Measurements from ENCODE around the gene SMCO2. TPM values are rescaled to one million over a fixed set of nuclear protein-coding genes. Genes with fewer than 3 reads are reported as not detected.

SMCO2 gene
- total RNA-seq, 2 experiments from 2014 or later = not detected

GRCh38 chr12:27436768-27437167 is 9.8 kb upstream of the SMCO2 start:
- DNase-seq = no peak
- no peak overlapping the region for H3K27ac Mint-ChIP-seq
- H3K9me3 Mint-ChIP-seq = no peaks in the 10 kb centered on the region
- no peak overlapping the region for H3K4me3 Mint-ChIP-seq
- H3K27me3 Mint-ChIP-seq = peaks cover 17% of the 10 kb centered on the region
- no peaks in the 10 kb centered on the region for H3K36me3 Mint-ChIP-seq
- peaks cover 17% of the 10 kb centered on the region for H3K4me1 Mint-ChIP-seq

GRCh38 chr12:27437839-27438238 is 8.7 kb upstream of the SMCO2 start:
- no peaks in the 10 kb centered on the region for H3K9me3 Mint-ChIP-seq
- H3K27me3 Mint-ChIP-seq = peaks cover 12% of the 10 kb centered on the region
- H3K4me3 Mint-ChIP-seq = no peak overlapping the region
- no peak overlapping the region for H3K27ac Mint-ChIP-seq
- H3K36me3 Mint-ChIP-seq = no peaks in the 10 kb centered on the region
- H3K4me1 Mint-ChIP-seq = peaks cover 17% of the 10 kb centered on the region
- DNase-seq = no peak

DNA sequence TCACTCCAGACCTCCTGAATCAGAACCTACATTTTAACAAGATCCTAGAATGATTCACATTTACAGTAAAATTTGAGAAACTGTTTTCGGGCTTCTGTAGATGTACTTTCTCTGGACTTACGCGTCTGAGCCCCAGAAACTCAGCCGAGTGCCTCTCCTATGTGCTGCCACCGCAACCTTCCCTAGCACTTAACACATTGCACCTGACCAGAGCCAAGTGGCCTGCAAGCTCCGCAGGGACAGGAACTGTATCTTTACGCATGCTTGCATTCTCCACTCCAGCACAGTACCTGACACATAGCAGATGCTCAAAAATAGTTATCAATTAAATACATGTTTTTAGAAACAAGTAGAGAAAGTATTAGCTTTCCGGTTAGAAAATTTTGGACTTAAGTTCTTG is 1.2 kb downstream of the SMCO2 start:
- DNase-seq = no peak
- no peak overlapping the region for H3K27ac Mint-ChIP-seq
- H3K4me1 Mint-ChIP-seq = no peaks in the 10 kb centered on the region
- peaks cover 10% of the 10 kb centered on the region for H3K9me3 Mint-ChIP-seq
- H3K27me3 Mint-ChIP-seq = peaks cover 6% of the 10 kb centered on the region
- no peaks in the 10 kb centered on the region for H3K36me3 Mint-ChIP-seq
- H3K4me3 Mint-ChIP-seq = no peak overlapping the region

GRCh38 chr12:27449026-27449425 is 2.5 kb downstream of the SMCO2 start:
- Mint-ChIP-seq H3K27me3 (peaks cover 12% of the 10 kb centered on the region), H3K36me3 (no peaks in the 10 kb centered on the region), H3K9me3 (peaks cover 10% of the 10 kb centered on the region), H3K4me3 (no peak overlapping the region), H3K27ac (no peak overlapping the region), H3K4me1 (no peaks in the 10 kb centered on the region)
- no peak for DNase-seq

DNA sequence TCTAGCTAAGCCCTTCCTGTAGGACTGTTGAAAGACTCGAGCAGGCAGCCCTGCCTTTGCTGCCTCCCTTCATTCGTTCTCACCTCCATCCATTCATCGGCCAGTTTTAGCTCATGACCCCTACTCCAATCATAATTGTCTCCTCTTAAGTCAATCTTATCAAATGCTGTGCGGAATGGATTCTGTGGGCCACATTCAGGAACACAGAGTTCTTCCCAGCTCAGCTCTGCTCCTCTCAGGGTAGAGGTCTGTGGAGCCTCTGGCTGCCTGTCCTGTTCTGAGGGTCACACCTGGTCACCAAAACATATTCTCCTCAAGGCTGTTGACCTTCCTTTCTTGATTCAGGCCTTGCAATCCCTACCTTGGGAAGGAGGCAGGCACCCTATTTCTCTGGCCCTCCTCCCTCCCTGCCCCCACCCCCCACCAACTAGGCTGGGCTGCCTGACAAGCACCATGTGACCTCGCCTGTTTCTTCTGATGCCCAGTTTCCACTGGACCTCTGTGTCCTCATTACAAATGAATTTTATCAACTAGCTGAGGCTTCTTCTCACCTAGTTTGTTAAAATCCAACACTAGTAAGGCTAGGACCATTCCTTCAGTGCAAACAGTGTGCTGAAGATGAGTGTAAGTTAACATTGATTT is 3.5 kb downstream of the SMCO2 start:
- no peak overlapping the region for H3K4me3 Mint-ChIP-seq
- H3K27me3 Mint-ChIP-seq = peaks cover 12% of the 10 kb centered on the region
- H3K9me3 Mint-ChIP-seq = peaks cover 10% of the 10 kb centered on the region
- no peak for DNase-seq
- H3K4me1 Mint-ChIP-seq = no peaks in the 10 kb centered on the region
- H3K27ac Mint-ChIP-seq = no peak overlapping the region
- H3K36me3 Mint-ChIP-seq = no peaks in the 10 kb centered on the region

GRCh38 chr12:27451036-27451825 is 4.7 kb downstream of the SMCO2 start:
- Mint-ChIP-seq H3K36me3 (no peaks in the 10 kb centered on the region), H3K4me1 (no peaks in the 10 kb centered on the region), H3K27ac (no peak overlapping the region), H3K9me3 (peaks cover 4% of the 10 kb centered on the region), H3K27me3 (peaks cover 12% of the 10 kb centered on the region), H3K4me3 (no peak overlapping the region)
- DNase-seq = no peak

- DNase-seq = no peak
- H3K36me3 Mint-ChIP-seq = no peaks in the 10 kb centered on the region
- H3K4me3 Mint-ChIP-seq = no peak overlapping the region
- H3K9me3 Mint-ChIP-seq = no peaks in the 10 kb centered on the region
- H3K4me1 Mint-ChIP-seq = peaks cover 11% of the 10 kb centered on the region
- H3K27me3 Mint-ChIP-seq = peaks cover 12% of the 10 kb centered on the region
- no peak overlapping the region for H3K27ac Mint-ChIP-seq
Observed at GRCh38 chr12:27453421-27453820, 6.9 kb downstream of the SMCO2 start.

GRCh38 chr12:27455589-27455988 is 9.1 kb downstream of the SMCO2 start:
- H3K27ac Mint-ChIP-seq = no peak overlapping the region
- DNase-seq = no peak
- H3K4me1 Mint-ChIP-seq = peaks cover 23% of the 10 kb centered on the region
- H3K4me3 Mint-ChIP-seq = no peak overlapping the region
- H3K36me3 Mint-ChIP-seq = no peaks in the 10 kb centered on the region
- H3K27me3 Mint-ChIP-seq = peaks cover 12% of the 10 kb centered on the region
- H3K9me3 Mint-ChIP-seq = no peaks in the 10 kb centered on the region

- no peak for DNase-seq
- Mint-ChIP-seq H3K9me3 (no peaks in the 10 kb centered on the region), H3K27me3 (peaks cover 10% of the 10 kb centered on the region), H3K4me1 (peaks cover 31% of the 10 kb centered on the region), H3K4me3 (no peak overlapping the region), H3K27ac (no peak overlapping the region), H3K36me3 (no peaks in the 10 kb centered on the region)
Observed at GRCh38 chr12:27456618-27457017, 10.1 kb downstream of the SMCO2 start.

GRCh38 chr12:27460471-27460978 is 14.0 kb downstream of the SMCO2 start:
- H3K27ac Mint-ChIP-seq = peak overlapping the region; percentile 88
- H3K36me3 Mint-ChIP-seq = no peaks in the 10 kb centered on the region
- H3K27me3 Mint-ChIP-seq = peaks cover 5% of the 10 kb centered on the region
- peak overlapping the region; percentile 63 for H3K4me3 Mint-ChIP-seq
- no peaks in the 10 kb centered on the region for H3K9me3 Mint-ChIP-seq
- peaks cover 49% of the 10 kb centered on the region for H3K4me1 Mint-ChIP-seq
- DNase-seq = peak; percentile 49

DNA sequence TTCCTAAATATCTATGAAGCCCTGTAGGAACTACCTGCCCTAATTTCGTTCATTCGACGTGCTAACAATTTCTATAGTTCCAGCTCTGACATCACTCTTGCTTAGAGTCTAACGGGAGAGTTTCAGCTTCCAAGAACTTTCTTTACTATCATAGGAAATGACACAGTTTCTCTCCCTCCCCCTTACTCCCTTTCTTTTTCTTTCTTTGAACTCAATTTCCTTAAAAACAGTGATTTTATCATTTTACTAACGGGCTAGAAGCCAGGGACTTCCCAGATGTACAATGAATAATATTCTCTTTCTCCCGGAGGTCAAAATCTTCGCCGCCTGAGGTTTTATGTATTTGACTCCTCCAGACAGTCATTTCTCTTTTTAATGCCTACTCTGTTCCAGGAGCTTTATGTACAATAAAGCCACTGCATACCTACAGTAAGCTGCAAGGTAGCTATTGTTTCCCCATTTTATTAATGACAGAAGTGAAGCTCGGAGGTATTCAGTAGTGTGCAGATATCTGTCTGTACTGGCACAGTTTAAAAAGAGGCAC is 15.7 kb downstream of the SMCO2 start:
- DNase-seq = no peak
- Mint-ChIP-seq H3K9me3 (no peaks in the 10 kb centered on the region), H3K4me1 (peaks cover 47% of the 10 kb centered on the region), H3K27ac (peak overlapping the region; percentile 76), H3K4me3 (no peak overlapping the region), H3K36me3 (no peaks in the 10 kb centered on the region), H3K27me3 (peaks cover 5% of the 10 kb centered on the region)

GRCh38 chr12:27462851-27463250 is 16.3 kb downstream of the SMCO2 start:
- H3K27me3 Mint-ChIP-seq = peaks cover 5% of the 10 kb centered on the region
- H3K4me3 Mint-ChIP-seq = no peak overlapping the region
- H3K4me1 Mint-ChIP-seq = peaks cover 47% of the 10 kb centered on the region
- H3K36me3 Mint-ChIP-seq = no peaks in the 10 kb centered on the region
- H3K27ac Mint-ChIP-seq = peak overlapping the region; percentile 40
- DNase-seq = no peak
- no peaks in the 10 kb centered on the region for H3K9me3 Mint-ChIP-seq

DNA sequence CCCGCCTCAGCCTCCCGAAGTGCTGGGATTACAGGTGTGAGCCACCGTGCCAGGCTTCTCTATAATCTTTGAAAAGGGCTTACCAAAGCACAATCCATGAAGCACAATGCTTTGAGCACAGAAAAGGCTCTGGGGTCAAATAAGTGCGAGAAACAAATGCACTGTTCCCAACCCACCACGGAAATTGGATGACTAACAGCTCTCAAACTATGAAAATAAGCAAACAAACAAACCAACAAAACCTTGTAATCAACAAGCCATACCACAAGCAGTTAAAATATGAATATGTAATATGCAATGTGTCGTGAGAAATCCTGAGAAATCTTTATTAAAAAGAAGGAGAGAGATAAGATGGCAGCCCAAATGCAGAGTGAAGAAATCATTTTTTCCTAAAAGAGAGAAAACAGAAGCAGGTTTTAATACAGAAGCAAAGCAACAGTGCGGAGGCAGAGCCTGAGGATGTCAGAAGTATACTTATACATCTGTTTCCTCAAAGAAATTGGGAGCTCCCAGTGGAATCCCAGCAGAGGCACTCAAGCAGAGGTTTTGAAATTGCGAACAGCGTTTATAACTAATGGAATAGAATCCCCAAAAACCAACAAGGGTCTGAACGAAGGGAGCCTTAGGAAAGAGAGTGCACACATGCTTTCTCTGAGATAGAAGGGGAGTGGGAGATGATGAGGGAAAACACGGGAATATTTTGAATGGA is 17.1 kb downstream of the SMCO2 start:
- Mint-ChIP-seq H3K4me1 (peaks cover 47% of the 10 kb centered on the region), H3K9me3 (no peaks in the 10 kb centered on the region), H3K27me3 (peaks cover 5% of the 10 kb centered on the region), H3K27ac (no peak overlapping the region), H3K36me3 (no peaks in the 10 kb centered on the region), H3K4me3 (no peak overlapping the region)
- DNase-seq = no peak

DNA sequence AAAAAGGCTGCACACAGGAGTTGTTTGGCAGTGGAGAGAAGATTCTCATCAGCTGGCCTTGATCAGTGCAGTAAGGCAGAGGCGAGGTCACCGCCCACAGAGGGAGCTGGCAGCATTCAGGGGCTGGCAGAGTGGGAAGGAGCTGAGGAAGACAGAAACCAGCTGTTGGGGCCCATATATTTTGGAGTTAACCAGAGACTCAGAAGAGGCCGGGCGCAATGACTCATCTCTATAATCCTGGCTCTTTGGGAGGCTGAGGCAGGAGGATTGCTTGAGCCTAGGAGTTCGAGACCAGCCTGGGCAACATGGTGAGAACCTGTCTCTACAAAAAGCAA is 17.7 kb downstream of the SMCO2 start:
- no peak overlapping the region for H3K4me3 Mint-ChIP-seq
- H3K36me3 Mint-ChIP-seq = no peaks in the 10 kb centered on the region
- H3K27ac Mint-ChIP-seq = no peak overlapping the region
- H3K4me1 Mint-ChIP-seq = peaks cover 48% of the 10 kb centered on the region
- no peaks in the 10 kb centered on the region for H3K9me3 Mint-ChIP-seq
- peaks cover 5% of the 10 kb centered on the region for H3K27me3 Mint-ChIP-seq
- peak; percentile 19 for DNase-seq

- no peak for DNase-seq
- Mint-ChIP-seq H3K36me3 (no peaks in the 10 kb centered on the region), H3K27ac (no peak overlapping the region), H3K9me3 (no peaks in the 10 kb centered on the region), H3K4me1 (peaks cover 28% of the 10 kb centered on the region), H3K4me3 (no peak overlapping the region), H3K27me3 (peaks cover 5% of the 10 kb centered on the region)
Observed at GRCh38 chr12:27467641-27468040, 21.1 kb downstream of the SMCO2 start.
